Neuronal stem cell (in vitro differentiated cells): ENCODE measurements around the gene SORBS1.

Source experiments
- DNase-seq: peaks from one replicate; pipeline ENCODE4 v3.0.0-alpha.2; 2013; ENCODE audit warnings: low spot score
- H2AFZ ChIP-seq: one replicate; pipeline ENCODE4 v1.6.1; 2013; ENCODE audit warnings: mild to moderate bottlenecking, low read length, inconsistent platforms
- H2AK5ac ChIP-seq: 2 replicates; pipeline ENCODE4 v1.6.1; 2013; ENCODE audit warnings: low read depth, mild to moderate bottlenecking, inconsistent platforms, low read length, moderate library complexity, mixed read lengths
- H2BK120ac ChIP-seq: 2 replicates; pipeline ENCODE4 v1.6.1; 2013; ENCODE audit warnings: low read depth, mild to moderate bottlenecking, inconsistent platforms, low read length, moderate library complexity, mixed read lengths
- H2BK12ac ChIP-seq: one replicate; pipeline ENCODE4 v1.6.1; 2013; ENCODE audit warnings: low read length, inconsistent platforms
- H2BK15ac ChIP-seq: 2 replicates; pipeline ENCODE4 v1.6.1; 2013; ENCODE audit warnings: mild to moderate bottlenecking, low read length, inconsistent platforms, mixed read lengths
- H2BK5ac ChIP-seq: one replicate; pipeline ENCODE4 v1.6.1; 2013; ENCODE audit warnings: inconsistent platforms, mild to moderate bottlenecking, low read length, moderate library complexity
- H3K14ac ChIP-seq: one replicate; pipeline ENCODE4 v1.6.1; 2013; ENCODE audit warnings: low read length, inconsistent platforms
- H3K18ac ChIP-seq: 2 replicates; pipeline ENCODE4 v1.6.1; 2013; ENCODE audit warnings: low read length, inconsistent platforms
- H3K23ac ChIP-seq: 2 replicates; pipeline ENCODE4 v1.6.1; 2013; ENCODE audit warnings: low read depth, mild to moderate bottlenecking, mixed read lengths, low read length, inconsistent platforms; ENCODE audit not compliant: poor library complexity
- H3K27ac ChIP-seq: replicated peaks from 3 replicates; pipeline ENCODE4 v1.5.1; 2013; ENCODE audit warnings: low read length, inconsistent platforms
- H3K27me3 ChIP-seq, 3 experiments: 2 replicates each; pipeline ENCODE4 v1.6.1; 2013; ENCODE audit warnings: low read length in 3 of 3, mild to moderate bottlenecking in 2 of 3, inconsistent platforms in 1 of 3, low read depth in 1 of 3, mixed read lengths in 1 of 3, moderate library complexity in 1 of 3; ENCODE audit not compliant: control insufficient read depth in 3 of 3, insufficient read depth in 3 of 3
- H3K36me3 ChIP-seq, 2 donors: replicated peaks in 1 of 2; 2 replicates each; pipeline ENCODE4 v1.6.1; 2013; ENCODE audit warnings: low read length in 2 of 2; ENCODE audit not compliant: control insufficient read depth in 2 of 2, insufficient read depth in 2 of 2
- H3K4ac ChIP-seq: 2 replicates; pipeline ENCODE4 v1.6.1; 2013; ENCODE audit warnings: inconsistent platforms, mild to moderate bottlenecking, low read length, moderate library complexity
- H3K4me1 ChIP-seq, 2 donors: 1 replicate in 1 of 2; 2 replicates in 1 of 2; pipeline ENCODE4 v1.6.1; 2013; ENCODE audit warnings: low read length in 2 of 2, low read depth in 1 of 2; ENCODE audit not compliant: control insufficient read depth in 2 of 2, insufficient read depth in 1 of 2
- H3K4me2 ChIP-seq: one replicate; pipeline ENCODE4 v1.6.1; 2013; ENCODE audit warnings: mild to moderate bottlenecking, low read length, inconsistent platforms; ENCODE audit not compliant: insufficient read depth, poor library complexity, severe bottlenecking
- H3K4me3 ChIP-seq, 2 donors: 2 replicates each; pipeline ENCODE4 v1.5.1; 2013; ENCODE audit warnings: low read length in 2 of 2, mild to moderate bottlenecking in 2 of 2, inconsistent platforms in 1 of 2, moderate library complexity in 1 of 2
- H3K79me1 ChIP-seq: one replicate; pipeline ENCODE4 v1.6.1; 2013; ENCODE audit warnings: low read depth, mild to moderate bottlenecking, inconsistent platforms, low read length, moderate library complexity
- H3K9ac ChIP-seq: one replicate; pipeline ENCODE4 v1.6.1; 2013; ENCODE audit warnings: mild to moderate bottlenecking, low read depth, low read length, inconsistent platforms; ENCODE audit not compliant: poor library complexity
- H3K9me3 ChIP-seq, 2 donors: replicated peaks in 1 of 2; 2 replicates each; pipeline versions ENCODE3 to v1.6.1; 2013; ENCODE audit warnings: low read length in 2 of 2, mild to moderate bottlenecking in 2 of 2, inconsistent platforms in 1 of 2, low read depth in 1 of 2, mixed read lengths in 1 of 2, moderate library complexity in 1 of 2; ENCODE audit not compliant: control insufficient read depth in 2 of 2, insufficient read depth in 1 of 2
- H4K8ac ChIP-seq: one replicate; pipeline ENCODE4 v1.6.1; 2013; ENCODE audit warnings: low read depth, mild to moderate bottlenecking, inconsistent platforms, low read length, moderate library complexity
- H4K91ac ChIP-seq: one replicate; pipeline ENCODE4 v1.6.1; 2013; ENCODE audit warnings: low read length, low read depth, mild to moderate bottlenecking, inconsistent platforms; ENCODE audit not compliant: poor library complexity
- WGBS, 2 donors: extraction: QIAGEN DNeasy Blood & Tissue Kit; methylation state at CpG; one replicate each; pipeline ENCODE4 v1.1.7; 2013; ENCODE audit warnings: missing lambda C conversion rate in 2 of 2, mixed read lengths in 1 of 2; ENCODE audit not compliant: insufficient read length in 2 of 2, insufficient replicate concordance in 1 of 2; ENCODE audit errors: extremely low coverage in 2 of 2; 5-methylcytosine and 5-hydroxymethylcytosine counted together

The SORBS1 gene

GRCh38 chr10:95536894-95537541 is 24.2 kb downstream of the SORBS1 start:
- Histone ChIP-seq H2BK5ac (no peak overlapping the region), H3K9me3 (no peaks in the 10 kb centered on the region), H3K27ac (no peak overlapping the region), H3K14ac (no peak overlapping the region), H4K91ac (no peak overlapping the region), H3K18ac (no peak overlapping the region), H3K27me3 (no peaks in the 10 kb centered on the region), H3K4me3 (no peak overlapping the region), H2AK5ac (no peak overlapping the region), H3K36me3 (no peaks in the 10 kb centered on the region), H3K4me2 (no peak overlapping the region), H3K4me1 (peaks cover 2 to 8% of the 10 kb centered on the region in 2 donors), H3K79me1 (no peaks in the 10 kb centered on the region), H2BK15ac (no peak overlapping the region), H2BK120ac (no peak overlapping the region), H3K4ac (no peak overlapping the region), H2BK12ac (no peak overlapping the region), H4K8ac (no peak overlapping the region), H3K9ac (no peak overlapping the region), H2AFZ (no peak overlapping the region), H3K23ac (no peak overlapping the region)
- WGBS, 2 donors, result no CpG with 5 or more reads among the region's 8 CpGs
- DNase-seq, result no peak

GRCh38 chr10:95536017-95536416 is 25.2 kb downstream of the SORBS1 start:
- H3K4me1 ChIP-seq, result peaks cover 2 to 6% of the 10 kb centered on the region in 2 donors
- H2AK5ac ChIP-seq, result no peak overlapping the region
- H2BK12ac ChIP-seq, result no peak overlapping the region
- no peak overlapping the region for H2BK120ac ChIP-seq
- DNase-seq, result no peak
- H3K9ac ChIP-seq, result no peak overlapping the region
- H4K91ac ChIP-seq, result no peak overlapping the region
- H2AFZ ChIP-seq, result peak overlapping the region; percentile 25
- H2BK15ac ChIP-seq, result no peak overlapping the region
- no peak overlapping the region for H3K27ac ChIP-seq
- H3K4me2 ChIP-seq, result no peak overlapping the region
- H3K27me3 ChIP-seq, result no peaks in the 10 kb centered on the region
- no peaks in the 10 kb centered on the region for H3K79me1 ChIP-seq
- H3K4ac ChIP-seq, result no peak overlapping the region
- H3K36me3 ChIP-seq, result no peaks in the 10 kb centered on the region
- no peak overlapping the region for H2BK5ac ChIP-seq
- H3K9me3 ChIP-seq, result no peaks in the 10 kb centered on the region
- H3K18ac ChIP-seq, result no peak overlapping the region
- no CpG with 5 or more reads among the region's 8 CpGs for WGBS, 2 donors
- H4K8ac ChIP-seq, result no peak overlapping the region
- no peak overlapping the region for H3K4me3 ChIP-seq
- H3K23ac ChIP-seq, result no peak overlapping the region
- H3K14ac ChIP-seq, result no peak overlapping the region

- Histone ChIP-seq H3K4ac (no peak overlapping the region), H3K9ac (no peak overlapping the region), H3K79me1 (no peaks in the 10 kb centered on the region), H3K27ac (no peak overlapping the region), H2BK15ac (no peak overlapping the region), H4K91ac (no peak overlapping the region), H3K23ac (no peak overlapping the region), H3K36me3 (no peaks in the 10 kb centered on the region), H3K4me2 (no peak overlapping the region), H2BK5ac (no peak overlapping the region), H2BK12ac (no peak overlapping the region), H2AFZ (peak overlapping the region; percentile 25), H2BK120ac (no peak overlapping the region), H3K9me3 (no peaks in the 10 kb centered on the region), H3K4me3 (no peak overlapping the region), H3K4me1 (peaks cover 2 to 3% of the 10 kb centered on the region in 2 donors), H3K14ac (no peak overlapping the region), H2AK5ac (no peak overlapping the region), H4K8ac (no peak overlapping the region), H3K18ac (no peak overlapping the region), H3K27me3 (no peaks in the 10 kb centered on the region)
- DNase-seq, result no peak
- no CpG with 5 or more reads among the region's 2 CpGs for WGBS, 2 donors
Measured at GRCh38 chr10:95535526-95535925, 25.6 kb downstream of the SORBS1 start.

- Histone ChIP-seq H4K8ac (no peak overlapping the region), H2BK120ac (no peak overlapping the region), H3K79me1 (no peaks in the 10 kb centered on the region), H2AFZ (no peak overlapping the region), H3K4me1 (peaks cover 3 to 5% of the 10 kb centered on the region in 2 donors), H3K9ac (no peak overlapping the region), H3K18ac (peak overlapping the region; percentile 76), H3K14ac (no peak overlapping the region), H2BK5ac (no peak overlapping the region), H4K91ac (no peak overlapping the region), H3K23ac (no peak overlapping the region), H2AK5ac (no peak overlapping the region), H3K4ac (no peak overlapping the region), H3K27ac (no peak overlapping the region), H2BK15ac (no peak overlapping the region), H3K9me3 (no peaks in the 10 kb centered on the region), H2BK12ac (no peak overlapping the region), H3K27me3 (no peaks in the 10 kb centered on the region), H3K36me3 (no peaks in the 10 kb centered on the region), H3K4me2 (no peak overlapping the region), H3K4me3 (no peak overlapping the region)
- DNase-seq, result no peak
- WGBS, 2 donors, result no CpG with 5 or more reads among the region's 6 CpGs
Measured at GRCh38 chr10:95533590-95533989, 27.6 kb downstream of the SORBS1 start.
